Activated CD4-positive, alpha-beta T cell treated with anti-CD3 and anti-CD28 coated beads, Interleukin-2, amount 50 U/mL, for 1 hour (primary cell): ENCODE results near the gene SPIN3.
"Not testable (repeated sequence)": the region's sequence is repeated elsewhere in the genome, so short reads cannot be mapped to it uniquely, and the experiment has no call there.

Source experiments
- DNase-seq: peaks from one replicate; pipeline ENCODE4 v3.0.0-alpha.2; 2020

Gene SPIN3

DNA sequence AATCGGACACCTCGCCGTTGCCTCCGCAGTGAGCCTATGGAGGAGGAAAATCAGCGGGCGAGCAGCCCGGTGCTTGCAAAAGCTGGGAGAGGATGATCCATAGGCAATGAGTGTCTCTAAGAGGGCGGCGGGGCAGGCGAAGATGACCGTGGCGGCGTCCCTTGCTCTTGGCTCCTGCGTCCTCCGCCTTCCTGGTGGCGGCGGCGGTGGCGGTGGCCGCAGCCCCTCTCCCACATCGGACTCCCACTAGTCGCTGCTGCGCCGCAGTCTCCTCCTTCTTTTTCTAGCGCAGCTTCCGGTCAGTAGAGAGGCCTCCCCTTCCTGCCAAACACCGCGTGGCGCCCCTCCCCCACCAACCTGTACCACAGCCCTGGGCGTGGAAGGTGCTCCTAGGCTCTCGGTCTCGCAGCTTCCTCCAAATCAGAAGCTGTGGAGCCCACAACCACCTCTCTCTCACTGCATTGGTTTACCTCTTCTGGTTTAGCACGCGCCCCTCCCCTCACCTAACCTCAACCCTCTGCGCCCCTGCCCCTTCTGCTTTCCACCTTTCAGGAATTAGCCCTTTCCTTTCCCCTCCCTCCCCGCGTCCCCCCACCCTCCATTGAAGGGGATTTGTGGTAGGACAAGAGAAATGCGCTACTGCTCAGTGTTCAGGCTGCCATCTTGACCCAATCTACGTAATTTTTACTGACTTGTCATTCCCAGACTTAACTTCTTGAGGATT lies at the start of gene SPIN3:
Gene SPIN3 (minus strand): TSS at position 271 of the 724 bp plus-strand sequence. CDS start 594 bp downstream, outside the sequence.
- DNase-seq = peak; percentile 41

GRCh38 chrX:57044245-57044644 lies 48.9 kb upstream of the SPIN3 start:
- DNase-seq = no peak

DNA sequence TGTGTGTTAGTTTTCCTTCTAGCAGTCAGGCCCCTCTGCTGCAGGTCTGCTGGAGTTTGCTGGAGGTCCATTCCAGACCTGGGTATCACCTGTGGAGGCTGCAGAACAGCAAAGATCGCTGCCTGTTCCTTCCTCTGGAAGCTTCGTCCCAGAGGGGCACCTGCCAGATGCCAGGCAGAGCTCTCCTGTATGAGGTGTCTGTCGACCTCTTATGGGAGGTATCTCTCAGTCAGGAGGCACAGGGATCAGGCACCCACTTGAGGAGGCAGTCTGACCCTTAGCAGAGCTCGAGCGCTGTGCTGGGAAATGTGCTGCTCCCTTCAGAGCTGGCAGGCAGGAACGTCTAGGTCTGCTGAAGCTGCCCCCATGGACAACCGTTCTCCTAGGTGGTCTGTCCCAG lies 41.9 kb upstream of the SPIN3 start:
- DNase-seq = not testable (repeated sequence)

- no peak for DNase-seq
Measured at GRCh38 chrX:56994375-56995270, 718 bp downstream of the SPIN3 start.

- no peak for DNase-seq
Measured at GRCh38 chrX:56987741-56988140, 7.6 kb downstream of the SPIN3 start.

- no peak for DNase-seq
Measured at GRCh38 chrX:56986138-56986537, 9.2 kb downstream of the SPIN3 start.

DNA sequence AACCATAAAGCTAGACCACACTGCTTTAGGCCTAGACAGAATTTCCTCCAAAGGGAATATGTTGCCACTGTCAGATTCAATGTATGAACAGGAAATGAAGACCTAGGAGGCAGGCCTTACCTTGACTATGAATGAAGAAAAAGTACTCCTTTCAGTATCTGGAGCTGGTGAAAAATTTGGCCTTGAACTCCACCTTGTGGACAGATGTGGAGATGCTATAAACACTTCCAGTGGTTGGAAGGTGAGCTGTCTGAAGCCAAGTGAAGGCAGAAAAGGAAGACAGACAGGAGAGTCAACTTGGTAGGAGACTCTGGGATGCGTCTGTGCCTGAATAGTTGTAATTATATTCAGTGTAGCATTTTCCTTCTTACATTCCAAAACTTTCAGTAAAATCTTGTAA lies 17.2 kb downstream of the SPIN3 start:
- DNase-seq = peak; percentile 6

- no peak for DNase-seq
Measured at GRCh38 chrX:56975611-56976010, 19.7 kb downstream of the SPIN3 start.

DNA sequence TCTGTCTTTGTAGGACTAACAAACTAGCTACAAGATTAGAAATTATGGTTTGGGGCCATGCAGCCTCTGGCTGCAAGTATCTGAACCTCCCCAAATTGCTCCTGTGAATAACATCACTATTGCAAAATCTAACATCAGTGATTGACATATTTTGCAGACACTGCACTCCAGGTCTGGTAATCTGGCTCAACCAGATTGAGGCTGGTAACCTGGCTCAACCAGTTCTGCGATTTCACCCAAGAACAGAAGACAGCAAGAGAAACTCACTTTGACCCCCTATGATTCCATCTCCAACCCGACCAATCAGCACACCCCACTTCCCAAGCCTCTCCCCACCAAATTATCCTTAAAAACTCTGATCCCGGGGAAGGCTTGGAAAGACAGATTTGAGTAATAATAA lies 20.9 kb downstream of the SPIN3 start:
- no peak for DNase-seq

- DNase-seq = no peak
Measured at GRCh38 chrX:56969559-56969958, 25.8 kb downstream of the SPIN3 start.

DNA sequence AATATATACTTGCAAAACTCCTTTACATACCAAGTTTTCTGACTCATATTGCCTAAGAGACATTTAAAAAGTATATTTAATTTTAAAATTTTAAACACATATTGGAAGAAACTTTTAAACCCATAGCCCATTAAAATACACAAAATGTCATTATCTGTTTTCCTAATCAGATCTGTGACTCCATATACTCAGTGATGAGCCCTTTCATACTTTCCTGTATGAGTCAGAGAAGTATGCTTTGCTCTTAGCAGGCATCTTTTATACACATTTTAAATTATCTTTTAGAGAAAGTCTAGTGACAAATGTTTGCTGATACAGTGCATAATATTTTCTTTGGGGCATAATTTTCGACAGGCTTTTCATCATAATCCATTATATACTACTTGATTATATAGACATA lies 26.4 kb downstream of the SPIN3 start:
- DNase-seq = no peak

DNA sequence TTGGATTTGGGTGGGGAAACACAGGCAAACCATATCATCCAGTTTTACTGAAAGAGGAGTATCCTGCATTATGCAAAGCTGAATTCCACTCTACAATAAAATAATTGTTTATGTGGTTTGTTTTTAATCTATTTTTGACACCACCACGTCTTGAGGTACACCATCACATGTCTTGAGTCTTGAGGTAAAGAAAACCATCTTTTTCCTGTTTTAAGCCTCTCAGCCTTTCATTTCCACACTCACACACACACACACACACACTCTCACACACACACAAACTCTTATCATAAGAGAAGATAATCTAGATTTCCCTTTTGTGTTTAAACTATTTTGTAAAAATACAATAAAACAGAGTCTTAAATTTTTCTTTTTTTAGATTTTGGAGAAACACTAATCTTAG lies 32.0 kb downstream of the SPIN3 start:
- DNase-seq = no peak

DNA sequence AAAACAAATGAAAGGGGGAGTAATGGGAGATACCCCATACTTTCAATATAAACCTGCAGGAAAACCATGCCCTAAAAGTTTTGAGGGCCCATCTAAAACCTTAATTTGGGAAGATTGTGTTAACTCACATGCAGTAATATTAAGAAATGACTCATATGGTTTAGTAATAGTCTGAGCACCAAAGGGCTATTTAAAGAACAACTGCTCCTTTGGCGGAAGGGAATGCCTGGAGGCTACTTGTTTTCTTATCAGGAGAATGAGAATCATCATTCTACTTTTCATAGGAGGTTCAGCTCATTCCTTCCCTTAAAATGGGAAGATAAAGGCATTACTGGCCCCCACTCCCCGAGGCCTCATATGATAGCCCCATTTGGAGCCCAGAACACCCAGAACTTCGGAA lies 47.6 kb downstream of the SPIN3 start:
- no peak for DNase-seq

DNA sequence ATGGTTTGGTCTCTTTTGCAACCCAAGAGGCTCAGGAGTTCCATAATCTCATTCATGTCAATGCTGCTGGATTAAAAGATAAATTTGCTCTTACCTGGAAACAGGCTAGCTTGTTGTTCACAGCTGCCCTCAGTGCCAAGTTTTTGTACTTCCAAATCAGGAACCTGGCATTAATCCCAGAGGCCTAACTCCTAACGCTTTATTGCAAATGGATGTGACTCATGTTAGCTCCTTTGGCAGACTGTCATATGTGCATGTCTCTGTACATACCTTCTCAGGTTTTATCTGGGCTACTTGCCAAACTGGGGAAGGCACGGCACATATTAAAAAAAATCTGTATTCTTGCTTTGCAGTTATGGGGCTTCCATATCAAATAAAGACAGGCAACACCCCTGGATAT lies 49.1 kb downstream of the SPIN3 start:
- not testable (repeated sequence) for DNase-seq

- not testable (repeated sequence) for DNase-seq
Measured at GRCh38 chrX:56945226-56945625, 50.1 kb downstream of the SPIN3 start.

DNA sequence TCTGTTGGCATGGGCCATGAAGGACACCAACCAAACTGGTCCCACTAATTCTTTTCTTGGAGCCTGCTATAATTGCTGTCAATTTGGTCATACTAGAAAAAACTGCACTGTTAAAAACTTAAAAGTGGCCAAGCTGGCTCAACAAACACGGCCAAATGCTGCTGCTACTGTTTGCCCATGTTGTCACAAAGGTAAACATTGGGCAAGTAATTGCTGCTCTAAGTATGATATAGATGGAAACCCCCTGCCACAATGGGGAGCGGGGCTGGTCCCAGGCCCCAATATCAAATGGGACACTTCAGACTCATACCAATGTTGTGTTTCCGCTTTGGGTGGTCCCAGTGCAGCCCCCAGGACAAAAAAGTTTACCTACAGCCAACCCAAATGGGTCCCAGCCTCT lies 52.1 kb downstream of the SPIN3 start:
- DNase-seq = no peak
